ENCODE data around the gene C19orf53. TPM values are rescaled to one million over a fixed set of nuclear protein-coding genes. Genes with fewer than 3 reads are reported as not detected.

Gene C19orf53
- total and polyA plus RNA-seq, 9 of the 15 experiments (the other 6 are each of a cell fraction or from before 2014, with no cell fraction given), result 98.5 to 441 (median 164) TPM

- peak; percentile 53 to 81 (median 77) for TF ChIP-seq CTCF (IDR thresholded peaks at IDR 0.05 in 2 of 3, conservative IDR thresholded peaks at IDR 0.05 in 1 of 3; ENCODE audit: insufficient read depth in 2 of 3, low read depth in 1 of 3, low read length in 3 of 3)
Measured at GRCh38 chr19:13784731-13785452, 10.6 kb downstream of the C19orf53 start (continued).

GRCh38 chr19:13788991-13789390 lies 14.7 kb downstream of the C19orf53 start:
- no peak for FAIRE-seq
- TF ChIP-seq THRAP3 (IDR thresholded peaks at IDR 0.05; ENCODE audit: borderline replicate concordance), result no peak
- TF ChIP-seq CEBPB (tag; IDR thresholded peaks at IDR 0.05), result peak; percentile 86
- TF ChIP-seq RBM39 (optimal IDR thresholded peaks at IDR 0.05; ENCODE audit: low read depth, low read length), result no peak
- TF ChIP-seq ARID3A (IDR thresholded peaks at IDR 0.05; ENCODE audit: borderline replicate concordance, low read depth, low read length), result no peak
- TF ChIP-seq GTF3C2 (IDR thresholded peaks at IDR 0.05; ENCODE audit: borderline replicate concordance, extremely low read depth, insufficient read length), result no peak
- no peak for TF ChIP-seq TBL1XR1 (IDR thresholded peaks at IDR 0.05; ENCODE audit: low read length in 2 of 2)
- no peak for TF ChIP-seq CEBPG (CRISPR knock-in tag; IDR thresholded peaks at IDR 0.05)
- TF ChIP-seq CEBPG (tag; conservative IDR thresholded peaks at IDR 0.05 in 1 of 2, IDR thresholded peaks at IDR 0.05 in 1 of 2), result peak in 1 of 2 experiments; percentile 30; a peak in 1 of 4 replicates
- ATAC-seq, result no peak
- intact Hi-C loops (cut with micrococcal nuclease), result no loop called here
- WGBS (ENCODE audit: insufficient coverage, low coverage, missing lambda C conversion rate), result 29% methylated on average over 6 of the region's 8 CpGs
- Histone ChIP-seq H4K20me1 (replicated peaks; ENCODE audit: control insufficient read depth, insufficient read depth, low read length) (no peaks in the 10 kb centered on the region), H3K79me2 (ENCODE audit: control insufficient read depth, insufficient read depth, low read length) (no peaks in the 10 kb centered on the region), H2AFZ (ENCODE audit: low read depth, low read length) (peak overlapping the region; percentile 52), H3K4me2 (ENCODE audit: insufficient read depth, low read length) (no peak overlapping the region), H3K4me3 (no peak overlapping the region), H3K27ac (ENCODE audit: extremely low read depth, low read depth, low read length) (no peak overlapping the region), H3K27me3 (ENCODE audit: control insufficient read depth in 2 of 2, insufficient read depth in 2 of 2, low read length in 2 of 2) (no peaks in the 10 kb centered on the region), H3K9me1 (ENCODE audit: control insufficient read depth, insufficient read depth, low read length) (no peaks in the 10 kb centered on the region), H3K9me3 (replicated peaks; ENCODE audit: control insufficient read depth, insufficient read depth, low read depth, low read length) (no peaks in the 10 kb centered on the region), H3K36me3 (ENCODE audit: control insufficient read depth, insufficient read depth, low read length) (no peaks in the 10 kb centered on the region), H3K9ac (ENCODE audit: insufficient read depth in 1 of 2, low read depth in 2 of 2, low read length in 2 of 2) (no peak overlapping the region), H3K4me1 (replicated peaks in 1 of 2; ENCODE audit: control insufficient read depth in 2 of 2, insufficient read depth in 2 of 2, low read length in 2 of 2) (peaks cover 4 to 18% of the 10 kb centered on the region in 2 experiments)
- BruUV-seq (replicated peaks), result no TSS peak
- ChIA-PET POLR2A (interaction anchor here (0.5 to 2.1 kb wide), 2 partner anchors 10 to 61 kb away, joined by 3 to 11 read pairs; no protein-coding TSS in a partner anchor), CTCF (ENCODE audit: low intra/inter-chr PET ratio) (no interaction called here)
- DNase-seq (ENCODE audit: extremely low read depth in 1 of 4, low spot score in 3 of 4), result no peak
- in situ Hi-C loops (cut with MboI), result loop anchor here (5.0 kb wide), 1 partner anchor 73 kb away; no protein-coding TSS in a partner anchor

All from K562 (cell line).